HTERT RPE-1 (cell line): ENCODE measurements around the gene STX16.

ENCODE experiments used
- in situ Hi-C: fragments of 300-500 bp; cut with MboI; formaldehyde crosslinking; loops from 4 replicates; pipeline ENCODE4 v1.14.3; 2020; ENCODE audit warnings: low sequenced_read_pairs

The STX16 gene, protein sequence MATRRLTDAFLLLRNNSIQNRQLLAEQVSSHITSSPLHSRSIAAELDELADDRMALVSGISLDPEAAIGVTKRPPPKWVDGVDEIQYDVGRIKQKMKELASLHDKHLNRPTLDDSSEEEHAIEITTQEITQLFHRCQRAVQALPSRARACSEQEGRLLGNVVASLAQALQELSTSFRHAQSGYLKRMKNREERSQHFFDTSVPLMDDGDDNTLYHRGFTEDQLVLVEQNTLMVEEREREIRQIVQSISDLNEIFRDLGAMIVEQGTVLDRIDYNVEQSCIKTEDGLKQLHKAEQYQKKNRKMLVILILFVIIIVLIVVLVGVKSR

DNA sequence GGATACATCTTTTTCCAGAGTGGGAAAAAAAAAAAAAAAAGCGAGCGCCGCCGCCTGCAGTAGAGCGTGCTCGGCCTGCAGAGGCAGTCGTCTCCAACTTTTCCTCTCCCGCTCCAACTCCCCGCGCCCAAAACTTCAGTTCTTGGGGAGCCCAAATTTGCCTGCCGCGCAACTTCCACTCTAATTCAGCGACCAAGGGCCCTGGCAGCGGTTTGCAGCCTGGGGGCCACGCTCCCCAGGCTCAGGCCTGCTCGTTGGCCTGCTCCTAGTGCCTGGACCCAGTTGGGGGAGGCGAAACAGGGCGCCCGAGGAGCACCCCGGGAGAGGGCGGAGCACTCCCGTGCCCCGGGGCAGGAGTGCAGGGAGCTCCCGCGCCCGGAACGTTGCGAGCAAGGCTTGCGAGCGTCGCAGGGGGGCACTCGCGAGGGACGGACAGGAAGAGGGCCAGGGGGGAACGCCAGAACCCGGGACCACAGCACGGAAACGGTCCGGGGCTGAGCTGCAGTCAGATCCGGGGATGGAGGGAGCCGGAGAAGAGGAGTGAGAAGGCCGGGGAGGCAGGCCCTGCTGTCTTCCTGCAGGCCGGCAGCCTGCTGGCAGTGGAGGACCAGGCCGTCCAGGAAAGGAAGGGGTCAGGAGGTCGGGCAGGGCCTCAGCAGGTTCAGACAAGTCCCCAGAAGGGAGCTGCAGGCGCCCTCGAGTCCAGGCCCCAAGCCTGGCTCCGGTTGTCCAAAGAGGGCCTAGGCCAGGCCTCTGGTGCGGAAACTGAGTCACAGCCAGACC is at the start of gene STX16:
Gene STX16, plus strand, starts transcription at position 508 of the 783 bp plus-strand sequence. CDS start 724 bp downstream, outside the sequence.
- in situ Hi-C loops = no loop called here

GRCh38 chr20:58602124-58602523 is 49.0 kb upstream of the STX16 start:
- in situ Hi-C loops = no loop called here

DNA sequence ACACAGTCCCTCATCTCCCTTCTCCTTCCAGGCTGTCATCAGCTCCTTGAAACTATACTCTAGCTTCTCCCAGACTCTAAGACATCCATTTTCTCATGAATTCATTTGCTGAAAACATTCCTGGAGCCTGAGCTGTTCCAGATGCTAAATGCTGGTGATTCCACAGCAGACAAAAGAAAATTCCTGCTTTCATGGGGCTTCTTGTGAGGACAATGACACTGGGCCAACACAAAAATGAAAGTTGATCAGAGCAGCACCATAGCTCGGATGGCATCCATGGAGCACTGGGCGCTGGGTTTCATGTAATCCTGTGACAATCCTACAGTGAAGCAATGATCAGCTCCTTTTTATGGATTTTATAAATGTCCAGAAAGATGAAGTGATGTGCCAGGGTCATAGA is 47.4 kb upstream of the STX16 start:
- in situ Hi-C loops = no loop called here

DNA sequence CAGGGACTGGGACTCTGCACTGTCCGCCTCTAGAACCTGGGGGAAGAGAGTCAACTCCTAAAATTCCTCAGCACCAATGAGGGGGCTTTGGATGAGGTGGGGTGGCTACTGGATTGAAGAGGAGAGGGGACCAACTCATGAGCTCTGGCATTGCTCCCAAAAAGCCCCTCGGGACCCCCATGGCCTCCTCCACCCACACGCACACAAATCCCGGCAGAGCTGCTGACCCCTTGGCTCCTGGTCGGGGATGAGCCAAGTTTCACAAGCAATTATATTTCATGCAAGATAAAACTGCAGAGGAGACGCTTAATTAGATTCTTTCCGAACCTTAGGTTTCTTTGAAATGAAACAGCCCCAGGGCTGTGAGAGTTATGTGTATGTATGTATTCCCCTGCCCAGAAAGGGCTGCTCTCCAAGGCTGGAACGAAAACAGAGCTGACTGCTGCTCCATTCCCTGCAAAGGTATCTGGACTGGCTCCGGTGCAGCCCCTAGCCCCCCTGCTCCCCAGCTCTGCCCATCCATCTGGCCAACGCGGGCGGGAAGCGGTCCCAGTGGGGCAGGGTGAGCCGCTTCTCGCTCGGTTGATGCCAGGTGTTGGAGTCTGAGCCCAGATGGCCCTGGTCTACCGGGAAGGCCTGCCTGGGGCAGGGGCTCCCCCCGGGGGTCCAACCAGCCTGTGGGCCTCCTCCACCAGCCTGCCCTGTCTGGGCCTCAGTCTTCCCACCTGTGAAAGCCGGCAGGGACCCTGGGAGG is 46.8 kb upstream of the STX16 start:
- in situ Hi-C loops = no loop called here

GRCh38 chr20:58605292-58606065 is 45.6 kb upstream of the STX16 start:
- in situ Hi-C loops = no loop called here

GRCh38 chr20:58606184-58606583 is 44.9 kb upstream of the STX16 start:
- in situ Hi-C loops = no loop called here

DNA sequence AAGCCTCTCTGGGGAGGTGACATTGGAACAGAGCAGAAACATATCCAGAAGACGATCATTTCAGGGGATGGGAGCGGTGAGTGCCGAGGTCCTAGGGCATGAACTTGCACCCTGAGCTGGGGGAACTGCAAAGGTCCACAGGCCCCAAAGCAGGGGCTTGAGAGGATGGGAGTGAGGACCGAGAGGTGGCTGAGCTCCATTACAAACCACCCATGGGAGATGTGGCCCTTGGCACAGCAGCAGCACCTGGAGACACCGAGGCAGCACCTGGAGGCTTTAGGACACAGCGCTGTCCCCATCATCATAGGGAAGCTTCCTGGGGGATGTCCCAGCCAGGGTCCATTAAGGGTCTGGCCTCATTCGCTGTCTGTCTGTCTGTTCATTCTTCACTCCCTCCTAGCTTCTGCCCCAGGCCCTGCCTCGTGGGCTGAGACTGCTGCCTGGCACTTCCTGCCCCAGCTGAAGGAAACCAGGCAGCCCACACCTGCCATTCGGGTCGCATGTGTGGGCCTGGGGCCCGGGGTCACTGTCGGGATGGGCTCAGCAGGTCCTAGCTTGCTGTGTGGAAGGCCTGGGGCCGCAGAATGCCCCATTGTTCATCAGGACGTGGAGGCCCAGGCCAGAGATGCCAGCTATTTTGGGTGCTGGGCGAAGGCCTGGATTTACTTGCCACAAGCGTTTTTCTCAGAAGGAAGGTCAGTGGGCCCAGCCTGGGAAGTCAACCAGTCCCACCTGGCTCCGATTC is 42.8 kb upstream of the STX16 start:
- in situ Hi-C loops = no loop called here

DNA sequence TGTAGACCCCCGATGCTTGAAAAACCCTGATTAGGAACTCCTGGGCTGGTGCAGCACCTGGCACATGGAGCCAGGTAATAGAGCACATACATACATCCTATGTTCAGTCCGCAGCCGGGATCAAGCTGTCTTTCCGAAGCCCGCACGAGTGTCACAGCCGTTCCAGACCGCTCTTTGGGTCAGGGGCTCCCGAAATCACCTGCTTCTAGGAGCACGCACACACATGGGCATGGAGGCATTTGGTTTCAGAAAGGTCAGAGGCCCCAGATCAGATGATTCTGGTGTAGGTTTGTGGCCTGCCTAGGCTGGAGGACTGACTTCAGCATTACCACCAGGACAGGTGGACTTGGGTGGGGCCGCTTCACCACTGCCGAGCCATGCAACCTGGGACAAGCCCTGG is 42.1 kb upstream of the STX16 start:
- in situ Hi-C loops = no loop called here

GRCh38 chr20:58610071-58610800 is 40.8 kb upstream of the STX16 start:
- in situ Hi-C loops = no loop called here

- in situ Hi-C loops = no loop called here
Observed at GRCh38 chr20:58610811-58611210, 40.3 kb upstream of the STX16 start.

DNA sequence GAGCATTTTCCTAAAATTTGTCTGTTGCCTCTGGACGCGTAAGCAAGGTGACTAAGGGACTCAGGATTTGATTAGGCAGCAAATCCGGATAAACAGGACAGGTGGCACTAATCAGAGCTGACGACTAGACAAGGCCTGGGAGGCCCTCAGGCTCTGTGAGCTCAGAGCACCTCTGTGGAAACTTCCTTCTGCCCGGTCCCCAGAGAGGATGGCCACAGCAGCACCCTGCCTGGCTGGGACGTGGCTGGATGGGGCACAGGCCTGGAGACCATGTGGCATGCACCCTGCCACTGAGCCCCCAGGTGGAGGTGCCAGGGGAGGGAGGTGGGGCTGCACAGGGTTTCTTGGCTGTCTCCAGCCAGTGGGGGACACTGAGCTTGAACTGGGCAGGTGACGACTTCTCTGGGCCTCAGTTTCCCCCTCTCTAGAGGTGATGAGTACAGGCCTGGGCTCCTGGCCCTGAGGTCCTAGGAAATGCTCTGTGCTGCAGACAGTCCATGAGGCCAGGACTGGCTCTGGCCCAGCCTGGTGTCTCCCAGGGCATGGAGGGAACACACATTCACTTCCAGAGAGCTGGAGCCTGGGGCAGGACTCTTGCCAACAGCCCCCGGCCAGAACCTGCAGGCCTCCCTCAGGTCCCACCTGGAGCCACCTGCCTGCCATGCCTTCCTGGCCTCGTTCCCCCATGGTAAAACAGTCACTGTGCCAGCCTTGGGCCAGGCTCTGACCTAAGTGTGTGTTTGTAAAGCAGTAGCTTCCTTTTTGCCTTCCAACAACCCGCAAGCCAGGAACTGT is 39.6 kb upstream of the STX16 start:
- in situ Hi-C loops = no loop called here

- in situ Hi-C loops = no loop called here
Observed at GRCh38 chr20:58612121-58612691, 38.9 kb upstream of the STX16 start.

DNA sequence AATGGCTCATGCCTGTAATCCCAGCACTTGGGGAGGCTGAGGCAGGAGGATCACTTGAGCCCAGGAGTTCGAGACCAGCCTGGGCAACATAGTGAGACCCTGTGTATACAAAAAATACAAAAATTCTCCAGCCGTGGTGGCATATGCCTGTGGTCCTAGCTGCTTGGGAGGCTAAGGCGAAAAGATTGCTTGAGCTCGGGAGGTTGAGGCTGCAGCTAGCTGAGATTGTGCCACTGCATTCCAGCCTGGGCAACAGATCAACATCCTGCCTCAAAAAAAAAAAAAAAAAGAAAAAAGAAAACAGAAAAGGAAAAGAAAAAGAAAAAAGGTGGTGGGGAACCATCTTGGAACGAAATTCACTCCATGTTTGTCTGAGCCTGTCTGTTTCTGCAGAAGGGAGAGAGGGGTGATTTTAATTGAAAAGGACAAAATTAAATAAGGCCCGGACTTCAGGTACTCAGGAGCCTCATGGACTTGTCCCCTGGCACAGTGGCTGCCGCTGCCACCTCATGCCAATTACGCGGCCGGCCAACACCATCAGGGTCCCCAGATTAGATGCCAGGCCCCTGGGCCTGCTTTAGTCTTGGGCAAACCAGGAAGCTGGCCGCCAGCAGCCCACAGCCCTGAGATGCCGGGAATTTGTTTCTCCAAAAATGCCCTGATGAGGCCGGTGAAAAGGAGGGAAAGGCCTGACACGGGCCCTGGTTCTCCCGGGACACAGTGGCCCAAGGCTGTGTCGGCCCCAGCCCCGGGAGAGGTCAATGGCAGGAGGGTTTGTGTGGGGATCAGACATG is 37.8 kb upstream of the STX16 start:
- in situ Hi-C loops = no loop called here

DNA sequence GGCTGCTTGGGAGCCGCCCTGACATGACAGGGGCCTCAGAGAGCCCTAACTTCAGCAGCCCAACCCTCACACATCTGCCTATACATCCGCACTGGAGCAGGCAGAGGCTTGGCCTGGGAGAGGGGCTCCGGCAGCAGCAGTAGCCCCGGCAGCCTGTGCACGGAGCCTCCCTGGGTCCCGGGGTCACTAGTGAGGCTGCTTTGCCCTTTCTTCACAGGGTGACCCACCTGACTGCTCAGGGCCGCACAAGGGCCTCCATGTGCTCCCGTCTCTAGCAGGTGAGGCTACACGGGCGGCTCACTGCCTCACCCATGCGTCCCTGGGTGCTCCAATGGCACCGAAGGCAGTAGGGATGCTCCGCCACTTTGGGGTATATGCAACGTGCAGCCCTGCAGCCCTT is 36.7 kb upstream of the STX16 start:
- in situ Hi-C loops = no loop called here

DNA sequence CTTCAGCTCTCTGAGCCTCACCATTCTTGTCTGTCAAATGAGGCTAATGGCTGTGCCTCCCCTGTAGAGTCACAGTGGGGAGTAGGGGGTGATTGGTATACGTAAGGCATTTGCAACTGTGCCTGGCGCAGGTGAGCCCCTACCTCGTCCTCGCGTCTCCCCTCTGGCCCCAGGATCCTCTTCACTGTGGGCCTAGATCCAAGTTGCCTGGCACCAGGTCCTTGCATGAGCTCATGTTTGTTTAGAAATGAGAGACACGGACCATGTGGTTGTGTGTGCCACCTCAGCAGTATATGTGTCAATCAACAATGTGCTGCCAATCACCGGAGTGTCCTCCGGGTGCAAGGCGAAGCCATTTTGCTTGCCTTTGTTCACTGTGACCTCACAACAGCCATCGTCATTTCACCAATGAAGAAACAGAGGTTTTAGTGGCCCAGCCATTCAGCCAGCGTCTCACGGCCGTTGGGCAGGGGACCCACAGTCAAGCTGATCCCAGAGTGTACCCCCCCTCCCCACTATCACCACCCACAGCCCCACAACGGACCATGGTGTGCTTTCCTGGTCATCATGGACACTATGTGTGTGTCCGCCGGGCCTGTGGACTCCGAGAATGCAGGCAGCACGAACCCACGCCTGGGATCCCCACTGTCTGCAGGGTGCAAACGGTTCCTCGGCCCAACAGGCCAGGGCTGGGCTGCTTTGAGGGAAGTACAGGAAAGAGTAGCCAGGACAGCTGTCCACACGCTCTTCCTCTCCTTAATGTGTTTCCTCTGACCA is 35.9 kb upstream of the STX16 start:
- in situ Hi-C loops = no loop called here

DNA sequence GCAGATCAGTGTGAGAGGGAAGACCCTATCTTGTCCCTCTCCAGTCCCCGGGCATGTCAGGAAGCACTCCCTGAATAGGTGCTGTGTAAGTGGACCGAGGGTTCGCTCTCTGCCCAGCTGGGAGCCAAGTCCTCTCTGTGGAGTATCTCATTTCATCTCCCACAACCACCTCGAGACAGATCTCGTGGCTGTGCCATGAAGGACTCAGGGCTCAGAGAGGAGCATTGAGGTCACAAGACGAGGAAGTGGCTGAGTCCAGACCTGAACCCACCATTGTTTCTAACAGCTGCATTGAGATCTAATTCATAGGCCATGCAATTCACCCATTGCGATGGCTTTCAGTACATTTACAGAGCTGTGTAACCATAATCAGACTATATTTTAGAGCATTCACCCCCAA is 34.7 kb upstream of the STX16 start:
- in situ Hi-C loops = no loop called here

DNA sequence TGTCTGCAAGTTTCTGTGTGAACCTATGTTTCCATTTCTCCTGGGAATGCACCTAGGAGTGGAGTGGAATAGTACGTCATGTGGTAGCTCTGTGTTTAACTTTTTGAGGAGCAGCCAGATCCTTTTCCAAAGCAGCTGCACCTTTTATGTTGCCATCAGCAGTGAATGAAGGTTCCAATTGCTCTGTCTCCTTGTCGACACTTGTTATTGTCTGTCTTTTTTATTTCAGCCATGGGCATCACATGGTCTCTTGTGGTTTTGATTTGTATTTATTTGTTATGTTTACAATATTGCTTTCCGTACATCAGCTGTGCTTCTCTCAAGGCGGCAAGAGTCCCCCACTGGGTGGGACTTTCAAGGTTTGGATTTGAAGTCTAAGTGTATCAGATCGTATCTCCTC is 33.9 kb upstream of the STX16 start:
- in situ Hi-C loops = no loop called here
